H1 (cell line): Measurements from ENCODE around the gene QRICH1. TPM values are rescaled to one million over a fixed set of nuclear protein-coding genes. Genes with fewer than 3 reads are reported as not detected.

ENCODE experiments used
- CTCF ChIA-PET: fragments of 300-600 bp; sonication (Branson Sonifier 250); formaldehyde crosslinking; loops from one replicate; lab custom pipeline; 2021; ENCODE audit not compliant: partially characterized antibody; lab: Charles Lee
- POLR2A ChIA-PET: fragments of 300-600 bp; sonication (Branson Sonifier 250); formaldehyde crosslinking; loops from one replicate; lab custom pipeline; 2021; ENCODE audit warnings: inconsistent platforms; ENCODE audit not compliant: partially characterized antibody; lab: Charles Lee
- DNase-seq, 2 experiments: peaks; one replicate each; pipeline versions ENCODE4 v3.0.0 to v3.0.0-alpha.2; 2010 to 2022; ENCODE audit warnings: low spot score in 2 of 2, low read depth in 1 of 2, mixed read lengths in 1 of 2
- FAIRE-seq: peaks from 2 replicates; lab custom pipeline; 2011; peaks lifted over from hg19 to GRCh38; lab: Jason Lieb, UNC
- H2AFZ ChIP-seq: 2 replicates; pipeline ENCODE4 v1.8.1; 2012; ENCODE audit warnings: low read length, inconsistent platforms
- H2AK5ac ChIP-seq: 2 replicates; pipeline ENCODE4 v1.6.1; 2013; ENCODE audit warnings: low read depth, low read length
- H2BK120ac ChIP-seq: replicated peaks from 2 replicates; pipeline ENCODE3; 2013; ENCODE audit warnings: low read depth, low read length, inconsistent platforms
- H2BK12ac ChIP-seq: 2 replicates; pipeline ENCODE4 v1.6.1; 2013; ENCODE audit warnings: low read depth, low read length
- H2BK15ac ChIP-seq: 2 replicates; pipeline ENCODE4 v1.6.1; 2013; ENCODE audit warnings: low read length
- H2BK20ac ChIP-seq: 2 replicates; pipeline ENCODE4 v1.6.1; 2013; ENCODE audit warnings: low read length
- H2BK5ac ChIP-seq: 2 replicates; pipeline ENCODE4 v1.6.1; 2013; ENCODE audit warnings: low read depth, low read length
- H3K14ac ChIP-seq: 2 replicates; pipeline ENCODE4 v1.6.1; 2013; ENCODE audit warnings: inconsistent platforms; ENCODE audit not compliant: insufficient read length
- H3K18ac ChIP-seq: 2 replicates; pipeline ENCODE4 v1.6.1; 2013; ENCODE audit warnings: low read length; ENCODE audit errors: extremely low read depth
- H3K23ac ChIP-seq: 2 replicates; pipeline ENCODE4 v1.6.1; 2013; ENCODE audit warnings: inconsistent platforms; ENCODE audit not compliant: insufficient read length
- H3K23me2 ChIP-seq: 2 replicates; pipeline ENCODE4 v1.6.1; 2013; ENCODE audit warnings: low read depth, low read length
- H3K27ac ChIP-seq: 2 replicates; pipeline ENCODE4 v1.6.1; 2011; ENCODE audit warnings: low read depth, low read length, inconsistent platforms
- H3K27me3 ChIP-seq, 4 experiments: replicated peaks in 1 of 4; 1 replicate in 1 of 4; 2 replicates in 3 of 4; pipeline versions ENCODE4 v1.6.1 to v1.8.1; 2011 to 2013; ENCODE audit warnings: low read length in 3 of 4, mild to moderate bottlenecking in 3 of 4, inconsistent platforms in 2 of 4, mixed read lengths in 2 of 4, moderate library complexity in 1 of 4; ENCODE audit not compliant: control insufficient read depth in 3 of 4, insufficient read depth in 3 of 4; ENCODE audit errors: extremely low read depth in 1 of 4
- H3K36me3 ChIP-seq, 4 experiments: 2 replicates each; pipeline versions ENCODE4 v1.6.1 to v1.8.1; 2011 to 2013; ENCODE audit warnings: mild to moderate bottlenecking in 4 of 4, low read length in 3 of 4, moderate library complexity in 2 of 4, control low read depth in 1 of 4, inconsistent platforms in 1 of 4; ENCODE audit not compliant: insufficient read depth in 4 of 4, control insufficient read depth in 2 of 4
- H3K4ac ChIP-seq: replicated peaks from 2 replicates; pipeline ENCODE3; 2013; ENCODE audit warnings: low read length, low read depth, mixed read lengths, inconsistent platforms; ENCODE audit not compliant: insufficient read length
- H3K4me1 ChIP-seq, 4 experiments: replicated peaks in 1 of 4; 1 replicate in 1 of 4; 2 replicates in 3 of 4; pipeline versions ENCODE4 v1.6.1 to v1.8.1; 2011 to 2013; ENCODE audit warnings: low read length in 3 of 4, inconsistent platforms in 2 of 4, mixed read lengths in 1 of 4; ENCODE audit not compliant: insufficient read depth in 4 of 4, control insufficient read depth in 3 of 4
- H3K4me2 ChIP-seq, 2 experiments: 2 replicates each; pipeline versions ENCODE4 v1.6.1 to v1.8.1; 2011 to 2013; ENCODE audit warnings: low read depth in 2 of 2, low read length in 2 of 2, control low read depth in 1 of 2, inconsistent platforms in 1 of 2, mild to moderate bottlenecking in 1 of 2; ENCODE audit not compliant: insufficient read depth in 1 of 2
- H3K4me3 ChIP-seq, 4 experiments: fragments of 200-600, 300-600 bp in 1 of 4; sonication (generic), shearing (Covaris generic), sonication (Bioruptor Twin) in 1 of 4; 2 replicates each; pipeline versions ENCODE4 v1.5.1 to v1.8.1; 2011 to 2016; ENCODE audit warnings: low read length in 4 of 4, low read depth in 3 of 4, control low read depth in 2 of 4, inconsistent platforms in 2 of 4, mild to moderate bottlenecking in 2 of 4, mixed read lengths in 1 of 4, moderate library complexity in 1 of 4; ENCODE audit not compliant: insufficient read depth in 2 of 4; ENCODE audit errors: extremely low read depth in 1 of 4
- H3K56ac ChIP-seq: replicated peaks from 2 replicates; pipeline ENCODE3; 2013; ENCODE audit warnings: low read depth, mild to moderate bottlenecking, mixed read lengths, low read length, inconsistent platforms; ENCODE audit not compliant: insufficient read length
- H3K79me1 ChIP-seq: 2 replicates; pipeline ENCODE4 v1.6.1; 2013; ENCODE audit warnings: low read depth, low read length, control low read depth
- H3K79me2 ChIP-seq, 2 experiments: 2 replicates each; pipeline versions ENCODE4 v1.6.1 to v1.8.1; 2012 to 2013; ENCODE audit warnings: low read length in 2 of 2, mild to moderate bottlenecking in 2 of 2, inconsistent platforms in 1 of 2; ENCODE audit not compliant: insufficient read depth in 2 of 2, control insufficient read depth in 1 of 2
- H3K9ac ChIP-seq, 4 experiments: replicated peaks in 1 of 4; 1 replicate in 1 of 4; 2 replicates in 3 of 4; pipeline versions ENCODE4 v1.6.1 to v1.8.1; 2011 to 2013; ENCODE audit warnings: low read depth in 3 of 4, low read length in 3 of 4, control low read depth in 2 of 4, mild to moderate bottlenecking in 2 of 4, moderate library complexity in 2 of 4, inconsistent platforms in 1 of 4; ENCODE audit errors: extremely low read depth in 1 of 4
- H3K9me3 ChIP-seq, 2 experiments: 2 replicates each; pipeline versions ENCODE4 v1.6.1 to v1.8.1; 2012 to 2013; ENCODE audit warnings: mild to moderate bottlenecking in 2 of 2, moderate library complexity in 2 of 2, control low read depth in 1 of 2, inconsistent platforms in 1 of 2, low read depth in 1 of 2, low read length in 1 of 2, mixed read lengths in 1 of 2; ENCODE audit not compliant: insufficient read depth in 2 of 2
- H4K20me1 ChIP-seq, 2 experiments: replicated peaks in 1 of 2; 2 replicates each; pipeline versions ENCODE3 to v1.8.1; 2011 to 2013; ENCODE audit warnings: inconsistent platforms in 2 of 2, low read length in 2 of 2, mild to moderate bottlenecking in 1 of 2; ENCODE audit not compliant: insufficient read depth in 2 of 2, control insufficient read depth in 1 of 2
- H4K5ac ChIP-seq: 2 replicates; pipeline ENCODE4 v1.6.1; 2013; ENCODE audit warnings: low read length, low read depth, mixed read lengths, inconsistent platforms; ENCODE audit not compliant: insufficient read length
- H4K8ac ChIP-seq: 2 replicates; pipeline ENCODE4 v1.8.0; 2013; ENCODE audit warnings: mild to moderate bottlenecking, moderate library complexity, low read length, inconsistent platforms; ENCODE audit not compliant: insufficient read depth; ENCODE audit errors: extremely low read depth
- H4K91ac ChIP-seq: replicated peaks from 2 replicates; pipeline ENCODE3; 2013; ENCODE audit warnings: low read length, mixed read lengths, inconsistent platforms; ENCODE audit not compliant: insufficient read length
- CHD2 ChIP-seq: IDR thresholded peaks from 2 replicates; pipeline ENCODE4 v1.6.1; 2012; ENCODE audit warnings: low read length, improper control_type of control experiment
- POLR2A ChIP-seq, 2 experiments: IDR thresholded peaks; 1 replicate in 1 of 2; 2 replicates in 1 of 2; pipeline ENCODE4 v1.6.1; 2011; ENCODE audit warnings: low read depth in 2 of 2, low read length in 2 of 2, mild to moderate bottlenecking in 2 of 2; ENCODE audit errors: control extremely low read depth in 1 of 2
- WGBS, 2 experiments: shearing (Covaris generic) in 1 of 2; methylation state at CpG; one replicate each; pipeline versions ENCODE4 v1.1.6 to v1.1.7; 2013 to 2015; ENCODE audit warnings: low lambda C conversion rate in 2 of 2, mixed read lengths in 2 of 2, inconsistent platforms in 1 of 2, low coverage in 1 of 2, missing lambda C conversion rate in 1 of 2; ENCODE audit not compliant: insufficient replicate concordance in 2 of 2, insufficient coverage in 1 of 2, insufficient read length in 1 of 2; ENCODE audit errors: extremely low coverage in 1 of 2, missing lambda C conversion rate in 1 of 2; 5-methylcytosine and 5-hydroxymethylcytosine counted together
- polyA plus RNA-seq, 7 experiments: library from polyadenylated mRNA; depleted of rRNA in 3 of 7; stranded (reverse) in 5 of 7; unstranded in 2 of 7; fragments of >200 nt in 5 of 7; fragments of 200-250 nt in 2 of 7; gene quantifications; 1 replicate in 5 of 7; 2 replicates in 1 of 7; 4 replicates in 1 of 7; pipeline versions ENCODE4 v1.2.1 to v1.2.3, GENCODE V29; 2011 to 2013; ENCODE audit warnings: missing spikeins in 2 of 7, mixed read lengths in 2 of 7
- total RNA-seq: library from RNA; stranded (reverse); fragmentation: NEBNext Ultra II Directional; extraction: Animal tissue kit (Norgen Biotek cat#: 25700); gene quantifications from 2 replicates; pipeline ENCODE4 v1.2.1, GENCODE V29; 2021

The QRICH1 gene
- total and polyA plus RNA-seq, 2 of the 8 experiments (the other 6 are each of a cell fraction or from before 2014, with no cell fraction given) = 128 to 142 TPM

DNA sequence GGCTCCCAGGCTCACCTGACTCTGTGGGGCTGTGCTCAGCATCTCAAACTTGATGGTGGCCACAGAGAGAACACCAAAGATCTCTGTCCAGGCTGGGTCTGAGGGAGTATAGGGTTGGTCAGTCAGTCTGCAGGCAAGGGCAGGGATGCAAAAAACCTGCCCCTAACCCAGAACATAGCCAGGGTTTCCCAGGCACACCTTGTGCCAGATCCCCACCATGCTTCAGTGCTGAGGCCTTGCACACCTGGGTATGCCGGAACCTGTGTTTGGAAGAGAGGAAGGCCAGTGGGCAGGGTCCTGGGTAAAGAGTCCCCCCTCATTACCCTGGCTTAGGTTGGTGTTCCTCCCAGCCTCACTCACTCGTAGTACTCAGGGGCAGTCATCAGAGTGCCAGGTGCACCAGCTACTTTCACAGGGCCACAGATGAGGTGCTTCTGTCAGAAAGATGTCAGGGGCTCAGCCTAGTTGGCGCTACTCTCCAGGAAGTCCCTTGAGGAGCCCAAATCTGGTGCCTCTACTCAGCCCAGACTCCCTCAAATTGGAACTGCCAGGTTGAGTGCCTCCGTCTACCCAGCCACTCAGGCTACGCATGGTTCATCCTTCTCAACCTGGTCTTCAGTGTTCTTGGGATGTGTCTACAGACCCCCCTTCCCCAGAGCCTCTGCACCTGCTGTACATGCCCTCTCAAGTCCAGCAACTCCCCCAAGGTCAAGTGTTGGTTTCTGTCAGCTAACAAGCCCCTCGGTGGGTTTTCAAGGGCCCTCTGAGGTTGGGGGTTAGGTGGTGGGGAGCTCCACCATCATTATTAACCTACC lies 77.2 kb downstream of the QRICH1 start:
- Histone ChIP-seq H2BK20ac (no peak overlapping the region), H3K4ac (no peak overlapping the region), H2BK15ac (no peak overlapping the region), H2BK120ac (no peak overlapping the region), H3K18ac (no peak overlapping the region), H2AFZ (no peak overlapping the region), H4K5ac (no peak overlapping the region), H3K14ac (no peak overlapping the region), H3K23me2 (peaks cover 24% of the 10 kb centered on the region), H2BK12ac (no peak overlapping the region), H3K36me3 (peaks cover 15 to 47% (median 28%) of the 10 kb centered on the region in 4 experiments), H3K23ac (no peak overlapping the region), H3K79me2 (peaks cover 0 to 30% of the 10 kb centered on the region in 2 experiments; a peak in 2 of 4 replicates), H3K9ac (no peak overlapping the region), H3K79me1 (peaks cover 13% of the 10 kb centered on the region), H2BK5ac (no peak overlapping the region), H4K20me1 (peaks cover 36 to 38% of the 10 kb centered on the region in 2 experiments), H3K27me3 (no peaks in the 10 kb centered on the region), H3K56ac (no peak overlapping the region), H3K27ac (no peak overlapping the region), H3K4me1 (peaks cover 0 to 14% (median 7%) of the 10 kb centered on the region in 4 experiments; a peak in 6 of 7 replicates), H2AK5ac (no peak overlapping the region), H3K9me3 (no peaks in the 10 kb centered on the region), H4K91ac (no peak overlapping the region), H3K4me3 (peak overlapping the region in 2 of 4 experiments; percentile 7 to 77; a peak in 1 of 8 replicates), H3K4me2 (peak overlapping the region in 1 of 2 experiments; percentile 88; a peak in 2 of 4 replicates), H4K8ac (peak overlapping the region; percentile 65; the same call in 1 of the 2 replicates)
- DNase-seq (no peak), FAIRE-seq (no peak)
- WGBS, 2 experiments = 92% methylated on average over 6 of the region's 6 CpGs; no CpG with 5 or more reads in 1 of the 2 experiments
- no peak for TF ChIP-seq CHD2
- TF ChIP-seq POLR2A (IDR thresholded peaks at IDR 0.05; ENCODE audit: control extremely low read depth in 1 of 2, low read depth in 2 of 2, low read length in 2 of 2) = peak in 1 of 2 experiments; percentile 60; a peak in 2 of 3 replicates
- POLR2A ChIA-PET = interaction anchor here (0.8 to 38.8 kb wide), 7 partner anchors 4 to 355 kb away, joined by 3 to 1518 read pairs (median 136); partner anchors contain the start of genes DALRD3, IMPDH2, LAMB2 and NDUFAF3
- CTCF ChIA-PET = interaction anchor here (1.2 to 24.3 kb wide), 4 partner anchors 12 to 154 kb away, joined by 4 to 467 read pairs (median 24); partner anchors contain the start of genes KLHDC8B, P4HTM, QRICH1 and WDR6
